Activated CD4-positive, alpha-beta T cell treated with anti-CD3 and anti-CD28 coated beads, Interleukin-2, amount 50 U/mL, for 4 hours (primary cell): ENCODE data around the gene ZNF468.
"Not testable (repeated sequence)": the region's sequence is repeated elsewhere in the genome, so short reads cannot be mapped to it uniquely, and the experiment has no call there.

ENCODE experiments used
- DNase-seq, 2 experiments: peaks; one replicate each; pipeline ENCODE4 v3.0.0-alpha.2; 2020

The ZNF468 gene

GRCh38 chr19:52857378-52858191, at the start of gene ZNF468:
Gene ZNF468, minus strand, starts transcription at chr19:52857619. Its CDS starts 3,347 bp downstream, at chr19:52854272.
- DNase-seq = peak; percentile 56 to 61

- DNase-seq = not testable (repeated sequence)
These were observed 46.8 kb upstream of the ZNF468 start for GRCh38 chr19:52904052-52904780.

DNA sequence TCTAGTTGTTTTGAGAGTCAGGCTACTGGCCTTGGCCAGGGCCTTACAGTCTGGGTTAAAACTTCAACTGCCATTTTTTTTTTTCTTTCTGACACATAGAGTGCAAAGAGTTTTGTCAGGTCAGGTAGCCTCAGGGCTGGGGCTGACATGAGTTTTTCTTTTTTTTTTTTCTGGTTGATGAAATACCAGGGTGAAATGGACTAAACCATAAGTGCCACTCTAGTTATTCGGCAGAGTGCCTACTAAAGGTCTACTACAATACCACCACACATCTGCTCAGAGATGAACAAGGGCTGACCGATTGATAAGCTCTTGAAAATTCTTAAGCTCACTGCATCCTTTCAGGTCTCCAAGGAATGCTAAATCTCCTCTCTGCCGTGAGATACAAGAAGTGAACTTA, 44.4 kb upstream of the ZNF468 start:
- DNase-seq = no peak

- not testable (repeated sequence) for DNase-seq
These were observed 41.2 kb upstream of the ZNF468 start for GRCh38 chr19:52898596-52898995.

GRCh38 chr19:52898101-52898500, 40.7 kb upstream of the ZNF468 start:
- no peak for DNase-seq

DNA sequence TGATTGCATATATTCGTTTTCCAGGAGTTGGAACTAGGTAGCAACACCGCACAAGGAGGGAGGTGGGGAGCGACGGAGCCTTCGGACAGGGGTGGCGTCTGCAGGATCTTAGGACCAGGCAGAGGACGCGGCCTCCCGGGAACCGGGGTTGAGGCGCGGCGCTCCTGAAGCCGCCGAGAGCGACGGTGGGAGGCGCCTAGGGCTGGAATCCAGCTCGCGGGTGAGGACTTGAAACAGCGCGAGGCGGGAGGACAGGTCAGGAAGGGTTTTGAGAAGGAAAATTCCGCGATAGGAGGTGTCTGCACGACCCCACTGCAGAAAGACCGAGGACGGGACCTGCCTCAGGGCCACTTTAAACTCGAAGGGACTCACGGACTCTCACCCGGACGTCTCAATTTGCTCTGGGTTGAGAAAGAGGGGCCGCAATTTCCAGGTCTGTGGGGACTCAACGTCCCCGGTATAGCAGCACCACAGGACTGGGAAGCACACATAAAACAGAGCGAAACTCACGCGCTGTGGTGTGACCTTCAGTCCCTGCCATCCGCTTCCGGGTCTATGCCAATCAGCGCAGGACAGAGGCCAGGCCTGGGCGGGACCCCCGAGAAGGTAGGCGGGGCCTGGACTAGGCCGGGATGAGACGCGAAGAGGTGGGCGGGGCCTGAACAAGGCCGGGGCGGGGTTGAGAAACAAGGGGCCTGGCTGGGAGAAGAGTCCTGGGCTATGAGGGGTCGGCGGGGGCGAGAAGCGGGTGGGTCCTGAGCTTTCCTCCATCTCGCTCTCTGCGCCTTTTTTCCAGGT, 39.9 kb upstream of the ZNF468 start, which contains the start of gene ZNF320:
Gene ZNF320, minus strand, starts transcription at position 498 of the 798 bp plus-strand sequence. CDS start 7,380 bp downstream, outside the sequence.
- peak; percentile 86 to 87 for DNase-seq

DNA sequence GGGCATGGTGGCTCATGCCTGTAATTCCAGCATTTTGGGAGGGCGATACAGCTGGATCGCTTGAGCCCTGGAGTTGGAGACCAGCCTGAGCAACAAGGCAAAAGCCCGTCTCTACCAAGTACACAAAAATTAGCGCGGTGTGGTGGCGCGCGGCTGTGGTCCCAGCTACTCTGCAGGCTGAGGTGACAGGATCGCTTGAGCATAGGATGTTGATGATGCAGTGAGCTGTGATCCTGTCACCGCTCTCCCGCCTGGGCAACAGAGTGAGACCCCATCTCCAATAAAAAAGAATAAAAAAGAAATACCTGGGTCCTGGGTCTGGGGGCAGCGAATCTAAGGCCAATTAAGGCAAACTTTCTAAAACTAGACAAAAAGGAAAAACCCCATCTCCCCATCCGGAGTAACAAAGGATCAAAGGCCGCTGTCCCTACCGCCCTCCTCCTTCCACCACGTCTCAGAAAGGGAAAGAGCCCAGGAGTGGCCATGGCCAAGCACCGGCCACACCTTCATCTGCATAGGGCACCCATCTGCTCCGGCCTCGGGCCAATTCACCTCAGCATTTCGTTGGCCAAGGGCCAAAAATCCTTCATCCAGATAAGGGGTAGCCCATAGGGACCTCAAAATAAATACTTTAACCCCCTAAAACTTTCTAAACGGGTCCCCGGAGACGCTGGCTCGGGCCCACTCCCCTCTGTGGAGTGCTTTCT, 39.2 kb upstream of the ZNF468 start:
- no peak for DNase-seq

DNA sequence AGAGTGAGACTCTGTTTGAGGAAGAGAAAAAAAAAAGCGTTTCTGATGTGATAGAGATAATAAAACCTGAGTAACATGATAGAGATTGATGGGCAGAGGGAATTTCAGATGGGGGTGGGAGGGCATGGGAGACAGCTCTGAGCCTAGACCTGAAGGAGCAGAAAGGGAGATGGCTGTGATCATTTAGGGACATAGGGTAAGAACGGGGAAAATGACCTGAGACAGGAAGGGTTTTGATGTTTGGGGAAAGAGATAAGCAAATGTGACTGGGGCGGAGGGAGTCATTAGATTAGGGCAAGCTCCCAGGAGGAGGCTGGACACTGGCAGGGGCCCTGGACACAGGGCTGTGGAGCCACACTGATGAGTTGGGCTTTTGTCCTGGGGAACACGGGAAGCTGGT, 33.9 kb upstream of the ZNF468 start:
- DNase-seq = no peak

GRCh38 chr19:52889931-52890330, 32.5 kb upstream of the ZNF468 start:
- no peak for DNase-seq

GRCh38 chr19:52889076-52889475, 31.7 kb upstream of the ZNF468 start:
- DNase-seq = no peak

DNA sequence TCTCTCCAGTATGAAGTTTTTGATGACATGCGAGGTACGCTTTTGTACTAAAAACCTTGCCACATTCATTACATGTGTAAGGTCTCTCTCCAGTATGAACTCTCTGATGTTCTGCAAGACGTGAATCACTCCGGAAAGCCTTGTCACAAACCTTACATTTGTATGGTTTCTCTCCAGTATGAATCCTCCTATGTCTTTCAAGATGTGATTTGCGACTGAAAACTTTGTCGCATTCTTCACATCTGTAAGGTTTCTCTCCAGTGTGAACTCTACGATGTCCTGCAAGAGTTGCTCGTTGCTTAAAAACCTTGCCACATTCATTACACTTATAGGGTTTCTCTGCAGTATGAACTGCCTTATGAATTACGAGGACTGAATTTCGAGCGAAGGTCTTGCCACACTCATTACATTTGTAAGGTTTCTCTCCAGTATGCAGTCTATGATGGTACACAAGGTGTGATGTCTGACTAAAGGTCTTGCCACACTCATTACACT, 23.5 kb upstream of the ZNF468 start:
- DNase-seq = no peak

GRCh38 chr19:52872996-52873395, 15.6 kb upstream of the ZNF468 start:
- not testable (repeated sequence) for DNase-seq

DNA sequence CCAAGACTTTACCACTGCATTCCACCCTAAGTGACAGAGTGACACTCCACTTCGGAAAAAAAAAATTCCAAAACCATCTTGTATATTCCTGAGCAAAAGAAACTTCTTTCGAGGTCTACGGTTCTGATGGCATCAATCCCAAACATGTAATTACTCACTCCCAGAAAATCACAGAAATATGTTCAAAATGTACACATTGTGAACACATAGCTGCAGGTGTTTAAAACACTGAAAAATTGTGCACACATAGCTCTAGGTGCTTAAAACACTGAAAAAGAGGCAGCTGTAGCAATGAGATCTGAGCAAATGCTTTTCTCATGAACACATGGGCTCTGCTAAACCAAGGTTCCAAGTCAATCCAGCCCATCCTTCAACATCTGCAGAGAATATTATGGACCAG, 14.0 kb upstream of the ZNF468 start:
- DNase-seq = no peak

- DNase-seq = not testable (repeated sequence)
These were observed 10.6 kb upstream of the ZNF468 start for GRCh38 chr19:52868031-52868430.

- DNase-seq = peak; percentile 1 to 4
These were observed 660 bp downstream of the ZNF468 start for GRCh38 chr19:52856540-52857377.

- not testable (repeated sequence) for DNase-seq
These were observed 10.1 kb downstream of the ZNF468 start for GRCh38 chr19:52847352-52847751.

DNA sequence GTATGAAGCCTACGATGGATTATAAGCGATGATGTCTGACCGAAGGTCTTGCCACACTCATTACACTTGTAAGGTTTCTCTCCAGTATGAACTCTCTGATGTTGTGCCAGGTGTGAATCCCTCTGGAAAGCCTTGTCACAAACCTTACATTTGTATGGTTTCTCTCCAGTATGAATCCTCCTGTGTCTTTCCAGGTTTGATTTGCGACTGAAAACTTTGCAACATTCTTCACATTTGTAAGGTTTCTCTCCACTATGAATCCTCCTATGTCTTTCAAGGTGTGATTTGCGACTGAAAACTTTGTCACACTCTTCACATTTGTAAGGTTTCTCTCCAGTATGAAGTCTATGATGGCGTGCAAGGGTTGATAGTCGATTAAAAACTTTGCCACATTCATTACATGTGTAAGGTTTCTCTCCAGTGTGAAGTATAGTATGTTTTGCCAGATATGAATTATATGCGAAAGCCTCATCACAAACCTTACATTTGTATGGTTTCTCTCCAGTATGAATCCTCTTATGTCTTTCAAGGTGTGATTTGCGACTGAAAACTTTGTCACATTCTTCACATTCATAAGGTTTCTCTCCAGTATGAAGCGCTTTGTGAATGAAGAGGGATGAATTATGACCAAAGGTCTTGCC, 16.5 kb downstream of the ZNF468 start:
- not testable (repeated sequence) for DNase-seq

GRCh38 chr19:52834289-52834688, 23.1 kb downstream of the ZNF468 start:
- DNase-seq = not testable (repeated sequence)

- DNase-seq = not testable (repeated sequence)
These were observed 23.9 kb downstream of the ZNF468 start for GRCh38 chr19:52833541-52833940.

DNA sequence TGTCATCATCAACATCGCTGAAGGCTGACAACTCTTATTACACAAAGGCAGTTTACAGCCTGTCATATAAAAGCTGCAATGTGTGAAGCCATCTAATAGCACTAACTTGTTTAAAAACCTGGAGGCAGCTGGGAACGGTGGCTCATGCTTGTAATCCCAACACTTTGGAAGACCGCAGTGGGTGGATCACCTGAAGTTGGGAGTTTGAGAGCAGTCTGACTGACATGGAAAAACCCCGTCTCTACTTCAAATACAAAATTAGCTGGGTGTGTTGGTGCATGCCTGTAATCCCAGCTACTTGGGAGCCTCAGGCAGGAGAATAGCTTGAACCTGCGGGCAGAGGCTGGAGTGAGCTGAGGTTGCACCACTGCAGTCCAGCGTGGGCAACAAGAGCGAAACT, 27.6 kb downstream of the ZNF468 start:
- not testable (repeated sequence) for DNase-seq

DNA sequence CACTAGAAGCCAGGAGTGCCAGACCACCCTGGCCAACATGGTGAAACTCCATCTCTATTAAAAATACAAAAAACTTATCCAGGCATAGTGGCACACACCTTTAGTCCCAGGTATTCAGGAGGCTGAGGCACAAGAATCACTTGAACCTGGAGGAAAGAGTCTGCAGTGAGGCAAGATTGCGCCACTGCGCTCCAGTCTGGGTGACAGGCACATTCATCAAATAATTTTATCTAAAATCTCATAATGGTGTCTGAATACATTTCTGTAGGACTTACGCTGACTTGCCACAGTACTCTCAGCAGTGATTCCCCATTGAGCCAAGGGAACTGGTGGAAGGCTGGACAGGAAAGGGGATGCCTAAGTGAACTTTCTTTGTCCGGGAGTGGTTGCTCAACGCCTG, 31.7 kb downstream of the ZNF468 start:
- no peak for DNase-seq
